Mucosa of gallbladder (tissue), 1 donor: ENCODE results near the gene NXN. TPM values are rescaled to one million over a fixed set of nuclear protein-coding genes. Genes with fewer than 3 reads are reported as not detected.
A peak's percentile ranks its signal among the peaks of the same experiment; 100 is the strongest.
"Not testable (repeated sequence)": the region's sequence is repeated elsewhere in the genome, so short reads cannot be mapped to it uniquely, and the experiment has no call there.

ENCODE experiments used
- DNase-seq: peaks from one replicate; pipeline ENCODE4 v3.0.0-alpha.2; 2020; ENCODE audit warnings: low spot score
- total RNA-seq: library from RNA; stranded (reverse); gene quantifications from one replicate; pipeline ENCODE4 v1.2.1, GENCODE V29; 2021
- donor health status: DM: no; HTN: no; CAD: no.

Gene NXN
- total RNA-seq, 1 donor from 2014 or later: 46.0 TPM

DNA sequence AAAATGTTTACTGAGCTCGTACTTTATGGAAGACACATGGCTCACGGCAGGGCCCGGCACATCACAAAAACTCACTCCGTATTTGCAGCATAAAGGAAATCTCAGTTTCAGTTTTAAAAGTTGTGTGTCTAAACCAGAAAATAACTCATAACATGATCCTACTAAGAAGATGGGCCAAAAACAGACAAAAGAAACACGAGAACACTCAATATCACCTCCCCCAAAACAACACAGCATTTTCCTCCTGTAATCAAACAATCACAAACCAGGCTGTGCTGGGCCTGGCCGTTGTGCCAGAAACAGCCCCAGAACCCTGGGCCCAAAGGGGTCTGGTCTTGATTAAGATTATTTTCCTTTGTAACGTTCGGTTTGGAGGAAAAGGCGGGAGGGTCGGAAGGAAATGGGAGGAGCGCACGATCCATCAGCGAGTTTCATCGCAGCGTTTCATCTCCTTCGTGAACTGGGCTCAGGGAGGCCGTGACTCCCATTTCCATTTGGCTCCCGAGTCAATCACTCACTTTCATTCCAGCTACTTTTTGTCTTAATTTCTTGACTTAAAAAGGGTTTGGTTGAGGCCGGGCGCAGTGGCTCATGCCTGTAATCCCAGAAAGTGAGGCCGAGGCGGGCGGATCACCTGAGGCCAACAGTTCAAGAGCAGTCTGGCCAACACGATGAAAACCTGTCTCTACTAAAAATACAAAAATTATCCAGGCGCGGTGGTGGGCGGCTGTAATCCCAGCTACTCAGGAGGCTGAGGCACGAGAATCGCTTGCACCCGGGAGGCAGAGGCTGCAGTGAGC is 61.4 kb downstream of the NXN start:
- DNase-seq: no peak

DNA sequence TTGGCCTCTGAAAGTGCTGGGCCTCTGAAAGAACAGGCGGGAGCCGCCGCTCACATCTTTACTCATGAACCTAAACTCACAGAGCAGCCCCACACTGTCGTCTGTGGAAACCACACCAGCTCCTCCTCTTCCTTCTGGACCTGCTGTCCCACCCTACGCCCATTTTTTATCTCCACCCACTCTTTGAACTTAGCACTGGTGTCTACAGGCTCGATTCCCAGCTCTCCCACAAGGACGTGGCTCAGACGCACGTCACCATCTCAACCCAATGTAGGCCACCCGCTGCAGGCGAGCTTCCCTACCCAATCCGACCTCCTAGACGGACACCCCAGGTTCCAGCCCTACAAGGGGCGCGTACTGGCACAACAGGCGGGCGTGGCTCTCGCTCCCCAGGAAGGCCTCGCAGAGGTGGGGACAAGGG is 62.2 kb downstream of the NXN start:
- no peak for DNase-seq

DNA sequence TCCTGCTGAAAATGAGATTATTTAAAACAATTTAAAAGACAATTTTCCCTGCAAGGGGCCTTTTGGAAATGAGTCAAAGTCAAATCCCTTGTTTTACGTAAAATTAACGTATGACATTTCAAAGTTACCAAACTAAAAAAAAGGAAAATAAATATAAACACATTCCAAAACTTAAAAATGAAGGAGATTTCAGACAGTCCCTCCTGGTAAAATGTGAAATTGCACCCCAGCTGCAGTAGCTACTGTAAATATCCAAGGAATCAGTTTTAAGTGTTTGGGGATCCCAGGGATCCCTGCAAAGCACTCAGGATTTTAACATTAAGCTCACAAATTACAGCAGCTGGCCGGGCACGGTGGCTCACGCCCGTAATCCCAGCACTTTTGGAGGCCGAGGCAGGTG is 63.3 kb downstream of the NXN start:
- DNase-seq: no peak

DNA sequence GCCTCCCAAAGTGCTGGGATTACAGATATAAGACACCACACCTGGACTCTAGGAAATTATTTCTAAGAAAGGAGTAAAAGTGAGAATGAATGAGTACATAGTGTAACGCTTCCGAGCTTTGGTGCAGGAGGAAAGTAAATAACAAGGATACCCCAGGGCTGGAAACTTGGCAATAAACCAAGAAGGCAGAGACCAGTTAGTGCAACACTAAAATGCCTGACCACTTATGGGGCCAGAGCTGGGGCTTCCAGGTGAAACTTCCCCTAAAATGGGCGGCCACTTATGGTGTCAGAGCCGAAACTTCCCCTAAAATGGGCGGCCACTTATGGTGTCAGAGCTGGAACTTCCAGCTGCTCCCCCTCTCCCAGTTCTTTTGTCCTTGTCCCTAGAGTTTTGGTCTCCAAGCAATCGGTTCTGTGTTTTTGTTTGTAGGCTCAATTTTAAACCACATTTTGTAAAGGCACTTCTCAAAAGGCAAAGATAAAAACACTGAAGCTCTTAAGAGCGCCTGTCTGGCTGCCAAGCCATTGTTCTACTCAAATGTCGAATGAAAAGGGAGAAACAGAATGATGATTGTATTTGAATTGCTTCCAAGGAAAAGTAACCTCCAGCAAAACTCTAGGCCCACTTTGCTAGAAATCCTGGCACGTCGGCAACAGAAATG is 63.9 kb downstream of the NXN start:
- no peak for DNase-seq

DNA sequence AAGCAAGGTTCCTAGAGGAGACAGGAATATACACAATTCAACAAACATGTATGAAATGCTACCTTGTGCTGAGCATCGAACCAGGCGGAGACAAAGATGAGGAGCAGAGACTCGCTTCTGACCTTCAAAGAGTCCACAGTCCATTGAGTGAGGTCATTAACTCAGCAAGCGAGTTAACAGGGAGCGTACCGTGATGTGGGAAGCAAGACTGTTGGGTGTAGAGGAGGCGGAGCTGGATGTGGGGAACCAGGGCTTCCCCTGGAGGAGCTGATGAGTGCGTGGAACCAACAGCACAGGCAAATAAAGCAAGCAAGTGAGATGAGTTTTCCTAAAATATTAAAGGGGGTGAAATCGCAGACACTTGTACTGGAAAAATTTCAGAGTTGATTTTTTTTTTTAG is 65.0 kb downstream of the NXN start:
- no peak for DNase-seq

DNA sequence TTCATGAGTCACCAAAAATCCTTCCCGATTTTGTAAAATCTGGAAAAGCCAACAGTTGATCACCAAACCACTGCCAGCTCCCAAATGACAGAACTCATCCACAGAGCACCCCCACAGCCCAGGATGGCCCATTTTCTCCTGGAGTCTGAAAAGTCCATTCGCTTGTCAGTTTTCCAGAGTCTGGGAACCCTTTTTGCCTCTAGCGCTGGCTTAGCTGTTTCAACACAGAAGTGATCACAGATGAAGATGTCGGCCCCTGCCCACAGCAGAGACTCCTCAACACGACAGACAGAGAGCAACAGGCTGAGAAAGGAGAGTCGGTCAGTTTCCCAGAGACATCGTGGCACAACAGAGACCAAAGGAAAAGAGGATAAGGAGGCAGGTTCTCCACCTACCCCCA is 66.4 kb downstream of the NXN start:
- DNase-seq: no peak

DNA sequence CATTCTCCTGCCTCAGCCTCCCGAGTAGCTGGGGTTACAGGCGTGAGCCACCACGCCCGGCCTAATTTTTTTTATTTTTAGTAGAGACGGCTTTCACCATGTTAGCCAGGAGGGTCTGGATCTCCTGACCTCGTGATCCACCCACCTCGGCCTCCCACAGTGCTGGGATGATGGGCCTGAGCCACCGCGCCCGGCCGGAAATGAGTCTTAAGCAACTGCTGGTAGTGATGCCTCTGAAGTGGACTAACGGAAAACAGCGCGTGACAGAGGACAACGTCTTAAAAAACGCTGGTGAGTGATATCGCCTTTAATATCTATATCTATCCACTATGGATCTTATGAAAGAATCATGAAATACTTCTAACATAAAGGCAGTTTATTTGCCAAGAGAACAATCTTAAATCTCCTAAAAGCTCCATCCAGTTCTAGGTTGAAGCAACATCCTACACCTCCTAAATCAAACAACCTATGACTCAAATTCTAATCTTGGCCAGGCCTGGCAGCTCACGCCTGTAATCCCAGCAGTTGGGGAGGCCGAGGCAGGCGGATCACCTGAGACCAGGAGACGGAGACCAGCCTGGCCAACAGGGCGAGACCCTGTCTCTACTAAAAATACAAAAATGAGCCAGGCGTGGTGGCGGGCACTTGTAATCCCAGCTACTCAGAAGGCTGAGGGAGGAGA is 69.8 kb downstream of the NXN start:
- no peak for DNase-seq

DNA sequence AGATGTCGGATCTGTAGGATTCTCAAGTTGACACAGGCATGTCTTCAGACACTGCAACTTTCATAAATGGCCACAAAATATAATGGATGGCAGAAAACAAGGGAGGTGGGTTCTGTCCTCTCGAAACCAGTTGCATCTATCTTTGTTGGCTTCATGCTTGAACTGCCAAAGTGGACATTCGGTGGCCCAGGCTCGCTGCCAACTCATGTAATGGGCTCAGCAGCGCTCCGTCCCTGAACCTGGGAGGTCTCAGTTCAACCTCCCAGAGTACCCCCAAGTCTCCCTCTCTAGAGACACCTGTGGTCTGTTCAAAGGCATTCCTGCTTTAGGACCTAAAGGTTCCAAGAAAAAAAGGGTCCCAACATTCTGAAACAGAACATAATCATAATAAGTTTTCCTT is 71.9 kb downstream of the NXN start:
- DNase-seq: no peak

DNA sequence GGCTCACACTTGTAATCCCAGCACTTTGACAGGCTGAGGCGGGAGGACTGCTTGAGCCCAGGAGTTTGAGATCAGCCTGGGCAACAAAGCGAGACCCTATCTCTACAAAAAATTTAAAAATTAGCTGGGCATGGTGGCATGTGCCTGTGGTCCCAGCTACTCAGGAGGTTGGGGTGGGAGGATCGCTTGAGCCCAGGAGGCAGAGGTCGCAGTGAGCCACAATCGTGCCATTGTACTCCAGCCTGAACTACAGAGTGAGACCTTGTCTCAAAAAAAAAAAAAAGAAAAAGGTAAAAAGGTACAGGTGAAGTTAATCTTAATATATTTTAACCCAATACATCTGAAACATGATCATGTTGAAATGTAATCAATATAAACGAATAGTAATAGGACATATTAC is 73.9 kb downstream of the NXN start:
- not testable (repeated sequence) for DNase-seq

DNA sequence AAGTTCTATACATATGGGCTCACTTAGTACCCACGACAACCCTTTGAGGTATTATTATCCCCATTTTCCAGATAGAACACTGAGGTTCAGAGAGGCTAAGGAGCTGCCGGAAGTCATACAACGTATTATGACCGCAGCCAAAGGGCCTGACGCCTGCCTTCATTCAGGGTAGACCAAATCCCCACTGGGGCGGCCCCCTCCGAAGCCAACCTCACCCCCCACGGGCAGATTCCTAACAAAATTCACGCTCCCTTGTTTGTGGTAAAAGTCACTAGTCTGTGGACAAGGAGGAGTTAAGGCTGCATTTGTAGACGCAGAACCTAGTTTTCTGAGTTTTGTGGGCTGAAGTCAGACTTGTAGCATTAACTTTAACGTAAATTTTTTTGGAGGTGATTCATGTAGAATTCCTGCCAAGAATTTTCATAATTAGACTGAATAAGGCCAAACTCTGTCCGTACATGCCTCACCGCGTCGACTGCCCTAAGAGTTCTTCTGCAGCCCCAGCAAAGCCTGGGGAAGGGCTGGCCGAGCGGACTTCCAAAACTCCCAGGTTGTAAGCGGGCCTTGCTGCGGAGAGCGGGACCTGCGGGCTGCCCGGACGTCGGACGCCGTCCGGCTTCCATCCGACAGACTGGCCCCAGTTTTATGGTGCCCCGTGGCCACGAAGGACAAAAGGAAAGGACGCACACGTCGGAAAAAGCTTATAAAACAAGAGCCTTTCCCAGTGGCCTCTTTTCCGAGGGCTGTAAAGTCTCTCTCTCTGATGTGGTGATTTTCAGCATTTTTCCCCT is 75.7 kb downstream of the NXN start:
- DNase-seq: no peak

DNA sequence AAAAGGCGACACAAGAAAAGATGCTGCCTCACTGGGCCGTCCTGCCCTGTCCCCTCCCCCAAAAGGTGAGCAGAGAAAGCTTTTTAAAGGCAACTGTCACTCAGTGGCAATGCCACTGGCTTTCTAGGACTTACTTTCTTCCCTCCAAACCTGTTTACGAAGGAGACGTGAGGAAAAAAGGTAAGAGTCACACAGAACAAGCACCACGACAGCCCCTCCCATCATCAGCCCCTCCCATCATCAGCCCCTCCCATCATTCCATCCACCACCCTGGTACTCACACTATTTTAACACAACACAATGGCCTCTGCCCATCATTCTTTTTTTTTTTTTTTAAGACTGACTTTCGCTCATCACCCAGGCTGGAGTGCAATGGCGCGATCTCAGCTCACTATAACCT is 77.1 kb downstream of the NXN start:
- no peak for DNase-seq

DNA sequence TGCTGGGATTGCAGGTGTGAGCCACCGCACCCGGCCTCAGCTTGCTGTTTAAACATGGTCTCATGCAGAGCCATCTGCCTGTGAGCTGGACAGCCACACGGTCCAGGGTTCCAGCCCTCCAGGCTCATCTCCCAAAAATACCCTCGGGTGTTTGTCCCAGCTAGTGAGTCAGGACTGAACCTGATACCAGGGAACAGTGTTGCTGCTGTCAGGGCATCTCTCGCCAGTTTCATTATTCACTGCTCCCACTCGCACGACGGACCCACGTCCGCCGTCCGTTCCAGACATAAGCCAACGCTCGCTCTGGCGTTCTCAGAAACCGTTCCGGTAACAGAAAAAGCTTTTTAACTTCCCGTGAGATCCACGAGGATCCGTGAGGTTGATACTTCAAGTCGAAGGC is 77.6 kb downstream of the NXN start:
- no peak for DNase-seq

DNA sequence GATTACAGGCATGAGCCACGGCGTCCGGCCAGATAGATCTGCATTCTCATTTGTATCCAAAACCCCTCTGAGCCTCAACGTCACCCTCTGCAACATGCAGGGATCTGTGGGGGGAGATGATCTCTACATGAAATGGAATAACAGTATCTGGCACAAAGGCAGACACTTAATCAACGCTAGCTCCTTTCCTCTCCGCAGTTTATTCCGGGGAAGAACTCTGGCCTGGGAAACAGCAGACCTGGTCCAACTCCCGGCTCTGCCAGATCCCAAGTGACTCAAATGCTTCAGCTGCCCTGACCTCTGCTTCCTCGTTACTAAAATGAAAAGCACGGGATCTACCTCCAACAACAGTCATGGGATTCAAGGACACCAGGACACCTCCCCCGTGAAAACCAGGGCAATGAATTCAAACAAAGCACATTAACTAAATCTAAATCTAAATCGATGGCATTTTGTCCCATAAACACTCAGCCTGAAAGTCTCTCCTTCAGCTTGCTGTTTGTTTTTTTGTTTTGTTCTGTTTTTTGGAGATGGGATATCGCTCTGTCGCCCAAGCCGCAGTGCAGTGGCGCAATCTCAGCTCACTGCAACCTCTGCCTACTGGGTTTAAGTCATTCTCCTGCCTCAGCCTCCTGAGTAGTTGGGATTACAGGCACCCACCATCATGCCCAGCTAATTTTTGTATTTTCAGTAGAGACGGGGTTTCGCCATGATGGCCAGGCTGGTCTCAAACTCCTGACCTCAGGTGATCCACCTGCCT is 78.2 kb downstream of the NXN start:
- peak; percentile 65 for DNase-seq

DNA sequence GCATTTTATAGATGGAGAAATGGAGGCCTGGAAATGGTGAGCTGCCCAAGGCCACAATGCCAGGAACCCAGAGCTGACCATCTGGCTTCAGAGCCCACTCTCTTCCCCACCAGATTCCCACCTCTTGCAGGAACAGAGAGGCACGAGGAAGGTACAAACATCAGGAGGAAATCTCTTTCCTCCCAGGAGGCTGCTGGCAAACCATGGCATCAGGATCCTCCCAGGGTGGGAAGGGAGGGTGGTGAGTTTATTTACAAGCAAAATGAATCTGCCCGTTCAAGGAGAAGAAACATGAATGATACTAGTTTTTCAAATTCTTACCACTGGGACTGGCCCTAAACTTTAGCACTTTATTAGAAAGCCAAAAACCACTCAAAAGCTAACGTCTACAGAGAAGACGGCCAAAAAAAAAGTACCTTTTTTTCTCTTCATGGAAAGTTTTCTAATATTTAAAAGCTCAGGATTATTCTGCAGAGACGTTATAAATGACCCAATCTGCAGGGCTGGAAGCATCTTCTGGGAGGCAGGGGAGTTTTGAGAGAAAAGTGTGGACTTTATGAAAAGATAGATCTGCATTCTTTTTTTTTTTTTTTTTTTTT is 79.1 kb downstream of the NXN start:
- DNase-seq: no peak

DNA sequence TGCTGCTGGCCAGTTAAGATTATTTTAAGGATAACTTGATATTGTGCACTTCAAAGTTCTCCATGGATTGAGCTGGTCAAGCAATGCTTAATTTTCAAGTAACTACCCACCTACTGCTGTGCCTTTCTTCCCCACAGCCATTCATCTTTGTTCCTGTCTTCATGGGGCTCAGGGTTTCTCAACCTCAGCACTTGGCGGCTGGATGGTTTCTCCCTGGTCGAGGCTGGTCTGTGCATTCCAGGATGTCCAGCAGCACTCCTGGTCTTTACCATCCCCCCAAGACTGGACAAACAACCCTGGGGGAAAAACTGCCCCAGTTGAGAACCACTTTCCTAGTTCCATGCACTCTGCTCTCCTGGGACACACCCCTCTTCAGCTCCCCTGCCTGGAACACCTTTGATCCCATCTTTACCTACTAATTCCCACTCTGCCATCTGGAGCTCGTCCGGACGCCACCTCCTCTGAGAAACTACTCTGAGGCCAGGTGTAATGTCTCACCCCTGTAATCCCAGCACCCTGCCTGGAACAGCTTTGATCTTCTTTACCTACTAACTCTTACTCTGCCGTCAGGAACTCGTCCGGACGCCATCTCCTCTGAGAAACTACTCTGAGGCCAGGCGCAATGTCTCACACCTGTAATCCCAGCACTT is 81.5 kb downstream of the NXN start:
- no peak for DNase-seq

DNA sequence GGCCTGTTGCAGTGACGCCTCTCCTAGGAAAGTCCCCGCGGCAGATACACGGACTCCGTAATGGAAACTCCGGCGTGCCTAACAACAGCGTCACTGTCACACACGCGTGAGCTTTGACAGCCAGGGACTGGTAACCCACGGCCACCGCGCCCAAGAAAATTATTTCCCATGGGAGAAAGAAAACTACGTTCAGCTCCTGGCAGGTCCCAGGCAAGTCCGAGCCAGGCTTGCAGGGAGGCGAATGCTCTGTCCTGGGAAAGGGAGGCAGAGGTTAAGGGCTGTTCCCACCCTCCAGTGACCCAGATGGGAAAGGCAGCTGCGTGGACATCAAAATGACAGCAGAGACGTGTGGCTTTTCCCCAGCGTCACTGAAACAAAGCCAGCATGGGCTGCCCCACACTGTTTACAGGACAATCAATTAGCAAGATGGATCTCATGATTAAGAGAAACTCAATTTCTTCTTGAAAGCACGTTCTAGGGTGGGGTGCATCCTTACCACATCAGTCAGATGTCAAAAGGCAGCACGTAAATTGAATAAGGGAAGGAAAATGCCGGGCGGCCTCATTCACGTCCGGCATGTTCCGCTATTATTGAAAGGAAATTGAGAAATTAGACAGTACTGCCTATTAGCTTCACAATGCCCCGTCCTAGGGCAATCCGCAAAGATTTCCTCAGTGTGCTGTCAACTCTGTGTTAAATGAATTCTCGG is 82.5 kb downstream of the NXN start:
- DNase-seq: peak; percentile 19

DNA sequence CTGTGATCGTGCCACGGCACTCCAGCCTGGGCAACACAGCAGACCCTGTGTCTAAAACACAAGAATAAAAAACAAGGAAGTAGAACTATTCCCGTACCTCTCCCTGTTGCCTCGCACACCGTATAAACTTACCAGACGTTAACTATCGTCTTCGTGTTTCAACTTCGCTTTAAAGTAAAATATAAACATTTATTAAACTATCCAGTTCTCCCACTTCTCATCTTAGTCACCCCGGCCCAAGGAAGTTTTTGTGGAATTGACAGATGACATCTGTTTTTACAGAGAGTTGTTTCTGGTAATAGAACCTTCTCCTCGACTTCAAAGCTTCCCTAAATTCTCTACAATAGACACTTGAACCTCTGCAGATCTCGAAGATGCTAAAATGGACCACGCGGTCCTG is 83.1 kb downstream of the NXN start:
- no peak for DNase-seq

DNA sequence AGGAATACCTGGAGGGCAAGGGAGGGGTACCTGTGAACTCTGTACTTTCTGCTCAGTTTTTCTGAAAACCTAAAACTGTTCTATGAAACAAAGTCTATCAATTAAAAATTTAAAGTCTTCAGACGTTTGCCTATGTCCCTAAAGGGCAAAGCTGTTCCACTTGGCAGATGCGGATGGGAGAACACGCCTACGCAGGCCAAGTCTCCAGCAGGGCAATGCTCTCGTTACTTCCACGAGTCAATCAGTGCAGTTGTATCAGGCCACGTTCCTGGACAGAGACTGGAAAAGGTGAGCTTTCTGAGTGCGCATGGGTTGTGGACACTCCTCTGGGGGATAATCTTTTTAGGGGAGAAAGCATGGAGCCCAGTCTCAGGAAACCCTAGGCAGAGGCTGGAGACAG is 86.6 kb downstream of the NXN start:
- DNase-seq: no peak

DNA sequence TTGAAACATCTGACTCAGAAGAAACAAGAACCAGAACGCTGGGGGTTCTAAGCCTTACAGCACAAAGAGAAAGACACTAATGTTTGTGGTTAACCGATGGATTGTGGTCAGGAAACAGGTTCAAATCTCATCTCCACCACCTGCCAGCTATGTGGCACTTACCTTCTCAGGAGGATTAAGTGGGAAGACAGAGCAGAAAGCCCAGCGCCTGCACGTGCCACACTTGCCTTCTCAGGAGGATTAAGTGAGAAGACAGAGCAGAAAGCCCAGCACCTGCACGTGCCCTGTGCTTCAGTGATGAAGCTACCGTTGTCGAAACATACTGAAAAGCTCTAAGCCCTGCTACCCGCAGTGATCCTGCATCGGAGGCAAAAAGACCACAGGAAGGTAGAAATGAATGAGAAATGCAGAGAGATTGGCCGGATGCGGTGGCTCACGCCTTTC is 90.6 kb downstream of the NXN start:
- DNase-seq: no peak
